Neural progenitor cell (in vitro differentiated cells): ENCODE measurements around the gene ACER3. TPM values are rescaled to one million over a fixed set of nuclear protein-coding genes. Genes with fewer than 3 reads are reported as not detected.
A peak's percentile ranks its signal among the peaks of the same experiment; 100 is the strongest.

ENCODE experiments used
- DNase-seq: peaks from one replicate; pipeline ENCODE4 v3.0.0-alpha.2; 2016; ENCODE audit warnings: low spot score
- H2AFZ ChIP-seq: fragments of 200-600 bp; sonication (generic); replicated peaks from 2 replicates; pipeline ENCODE4 v1.6.1; 2016; ENCODE audit warnings: antibody characterized with exemption
- H3F3A ChIP-seq: fragments of 200-600 bp; sonication (generic); 2 replicates; pipeline ENCODE4 v1.6.1; 2016; ENCODE audit warnings: antibody characterized with exemption, low read depth
- H3K27ac ChIP-seq: fragments of 200-600 bp; sonication (generic); 2 replicates; pipeline ENCODE4 v1.5.1; 2016; ENCODE audit warnings: mild to moderate bottlenecking
- H3K27me3 ChIP-seq: fragments of 200-600 bp; sonication (generic); 2 replicates; pipeline ENCODE4 v1.6.1; 2016; ENCODE audit warnings: mild to moderate bottlenecking, moderate library complexity
- H3K36me3 ChIP-seq: fragments of 200-600 bp; sonication (generic); 2 replicates; pipeline ENCODE4 v1.5.1; 2016
- H3K4me1 ChIP-seq: fragments of 200-600 bp; sonication (generic); 2 replicates; pipeline ENCODE4 v1.6.1; 2016; ENCODE audit warnings: mixed run types
- H3K4me2 ChIP-seq: fragments of 200-600 bp; sonication (generic); 2 replicates; pipeline ENCODE4 v1.6.1; 2016
- H3K4me3 ChIP-seq: fragments of 200-600 bp; sonication (generic); 2 replicates; pipeline ENCODE4 v1.5.1; 2016
- H3K79me2 ChIP-seq: fragments of 200-600 bp; sonication (generic); 2 replicates; pipeline ENCODE4 v1.6.1; 2016; ENCODE audit warnings: low read depth
- H3K9ac ChIP-seq: fragments of 200-600 bp; sonication (generic); 2 replicates; pipeline ENCODE4 v1.6.1; 2016
- H3K9me3 ChIP-seq: fragments of 200-600 bp; sonication (generic); 2 replicates; pipeline ENCODE4 v1.5.1; 2016; ENCODE audit warnings: low read depth
- H4K20me1 ChIP-seq: fragments of 200-600 bp; sonication (generic); 2 replicates; pipeline ENCODE4 v1.6.1; 2016; ENCODE audit warnings: low read depth
- H3K27ac Mint-ChIP-seq: 3 replicates; pipeline ENCODE4 v1.8.0; 2021; ENCODE audit warnings: mixed read lengths
- H3K27me3 Mint-ChIP-seq: 2 replicates; pipeline ENCODE4 v1.8.0; 2022; ENCODE audit warnings: low read depth, mild to moderate bottlenecking, inconsistent platforms, moderate library complexity, mixed read lengths; ENCODE audit not compliant: insufficient read depth
- H3K36me3 Mint-ChIP-seq: 3 replicates; pipeline ENCODE4 v1.8.0; 2021; ENCODE audit warnings: mixed read lengths
- H3K4me1 Mint-ChIP-seq: 3 replicates; pipeline ENCODE4 v1.8.0; 2021; ENCODE audit warnings: mixed read lengths
- H3K4me3 Mint-ChIP-seq: 3 replicates; pipeline ENCODE4 v1.8.0; 2021; ENCODE audit warnings: mild to moderate bottlenecking, moderate library complexity, mixed read lengths
- H3K9me3 Mint-ChIP-seq: 3 replicates; pipeline ENCODE4 v1.8.0; 2020; ENCODE audit warnings: mixed read lengths
- EZH2 ChIP-seq: fragments of 200-600 bp; sonication (generic); IDR thresholded peaks from 2 replicates; pipeline ENCODE4 v1.6.1; 2017; ENCODE audit warnings: antibody characterized with exemption, mild to moderate bottlenecking, moderate library complexity
- EZH2phosphoT487 ChIP-seq: fragments of 200-600 bp; sonication (generic); IDR thresholded peaks from 2 replicates; pipeline ENCODE4 v1.6.1; 2017; ENCODE audit warnings: antibody characterized with exemption
- total RNA-seq: library from RNA; depleted of rRNA; stranded (reverse); fragments of >200 nt; gene quantifications from 2 replicates; pipeline ENCODE4 v1.2.3, GENCODE V29; 2015; ENCODE audit warnings: low replicate concordance
- TF ChIP-seq, protein P1 (sequence below): fragments of 200-600 bp; sonication (generic); IDR thresholded peaks from 2 replicates; pipeline ENCODE4 v1.5.1; 2017; ENCODE audit warnings: antibody characterized with exemption, mild to moderate bottlenecking

Gene ACER3
- total RNA-seq, 1 donor from 2014 or later = 18.9 TPM

DNA sequence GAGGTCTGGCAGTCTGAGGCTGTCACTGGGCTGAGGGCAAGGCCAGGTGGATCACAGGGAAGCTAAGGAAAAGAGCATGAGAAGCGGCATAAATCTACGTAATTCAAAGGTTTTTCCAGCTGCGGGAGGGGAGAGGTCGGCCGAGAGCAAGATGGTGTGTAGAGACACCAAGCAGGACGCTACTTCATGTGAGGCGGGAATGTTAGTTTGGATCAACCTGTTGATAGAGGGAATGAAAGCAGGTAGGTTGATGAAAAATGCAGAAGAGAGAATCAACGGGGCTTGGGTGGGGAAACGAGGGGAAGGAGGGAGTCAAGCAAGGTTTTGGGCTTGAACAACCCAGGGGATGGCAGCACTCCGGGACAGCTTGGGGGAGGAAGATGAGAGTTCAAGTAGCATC is 176.3 kb downstream of the ACER3 start:
- Histone ChIP-seq H3K79me2 (no peaks in the 10 kb centered on the region), H3K4me2 (no peak overlapping the region), H4K20me1 (no peaks in the 10 kb centered on the region), H3K4me3 (no peak overlapping the region), H3K4me1 (peaks cover 6% of the 10 kb centered on the region), H3K27me3 (peaks cover 35% of the 10 kb centered on the region), H2AFZ (no peak overlapping the region), H3F3A (peaks cover 6% of the 10 kb centered on the region), H3K9me3 (no peaks in the 10 kb centered on the region), H3K9ac (no peak overlapping the region), H3K27ac (no peak overlapping the region), H3K36me3 (no peaks in the 10 kb centered on the region)
- Mint-ChIP-seq H3K4me1 (peaks cover 7% of the 10 kb centered on the region), H3K27ac (no peak overlapping the region), H3K36me3 (peaks cover 2% of the 10 kb centered on the region), H3K27me3 (peaks cover 36% of the 10 kb centered on the region), H3K4me3 (no peak overlapping the region), H3K9me3 (peaks cover 14% of the 10 kb centered on the region)
- no peak for DNase-seq
- TF ChIP-seq EZH2 (no peak), EZH2phosphoT487 (no peak)
- TF ChIP-seq, protein P1, sequence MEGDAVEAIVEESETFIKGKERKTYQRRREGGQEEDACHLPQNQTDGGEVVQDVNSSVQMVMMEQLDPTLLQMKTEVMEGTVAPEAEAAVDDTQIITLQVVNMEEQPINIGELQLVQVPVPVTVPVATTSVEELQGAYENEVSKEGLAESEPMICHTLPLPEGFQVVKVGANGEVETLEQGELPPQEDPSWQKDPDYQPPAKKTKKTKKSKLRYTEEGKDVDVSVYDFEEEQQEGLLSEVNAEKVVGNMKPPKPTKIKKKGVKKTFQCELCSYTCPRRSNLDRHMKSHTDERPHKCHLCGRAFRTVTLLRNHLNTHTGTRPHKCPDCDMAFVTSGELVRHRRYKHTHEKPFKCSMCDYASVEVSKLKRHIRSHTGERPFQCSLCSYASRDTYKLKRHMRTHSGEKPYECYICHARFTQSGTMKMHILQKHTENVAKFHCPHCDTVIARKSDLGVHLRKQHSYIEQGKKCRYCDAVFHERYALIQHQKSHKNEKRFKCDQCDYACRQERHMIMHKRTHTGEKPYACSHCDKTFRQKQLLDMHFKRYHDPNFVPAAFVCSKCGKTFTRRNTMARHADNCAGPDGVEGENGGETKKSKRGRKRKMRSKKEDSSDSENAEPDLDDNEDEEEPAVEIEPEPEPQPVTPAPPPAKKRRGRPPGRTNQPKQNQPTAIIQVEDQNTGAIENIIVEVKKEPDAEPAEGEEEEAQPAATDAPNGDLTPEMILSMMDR = no peak

DNA sequence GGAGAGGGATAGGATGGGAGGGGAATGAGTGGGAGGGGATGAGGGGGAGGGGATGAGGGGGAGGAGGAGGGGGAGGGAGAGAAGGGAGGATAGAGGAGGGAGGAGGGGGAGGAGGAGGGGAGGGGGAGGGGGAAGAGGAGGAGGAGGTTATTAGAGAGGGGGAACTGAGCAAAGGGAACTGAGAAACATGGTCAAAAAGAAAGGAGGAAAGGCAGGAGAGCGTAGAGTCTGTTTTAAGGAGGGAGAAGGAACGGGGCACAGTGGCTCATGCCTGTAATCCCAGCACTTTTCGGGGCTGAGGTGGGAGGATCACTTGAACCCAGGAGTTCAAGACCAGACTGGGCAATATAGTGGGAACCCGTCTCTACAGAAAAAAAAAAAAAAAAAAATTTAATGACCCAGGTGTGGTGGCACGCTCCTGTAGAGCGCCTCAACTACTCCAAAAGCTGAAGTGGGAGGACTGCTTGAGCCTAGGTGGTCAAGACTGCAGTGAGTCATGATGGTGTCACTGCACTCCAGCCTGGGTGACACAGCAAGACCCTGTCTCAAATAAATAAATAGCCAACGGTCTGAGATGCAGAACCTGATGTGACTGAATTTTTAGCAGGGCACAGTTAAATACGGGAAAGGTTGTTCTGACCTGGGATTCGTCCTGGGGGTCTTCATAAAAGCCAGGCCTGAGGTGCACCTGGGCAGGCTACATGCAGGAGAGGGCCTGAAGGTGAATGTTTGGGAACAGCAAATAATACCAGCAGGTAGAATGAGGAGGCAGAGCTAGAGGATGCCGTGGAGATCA is 177.5 kb downstream of the ACER3 start:
- peaks cover 6% of the 10 kb centered on the region for H3F3A ChIP-seq
- Mint-ChIP-seq H3K27ac (no peak overlapping the region), H3K36me3 (peaks cover 2% of the 10 kb centered on the region), H3K4me1 (peaks cover 7% of the 10 kb centered on the region), H3K9me3 (peaks cover 16% of the 10 kb centered on the region), H3K27me3 (peaks cover 41% of the 10 kb centered on the region), H3K4me3 (peak overlapping the region; percentile 21)
- H3K27ac ChIP-seq = no peak overlapping the region
- DNase-seq = no peak
- H3K4me2 ChIP-seq = no peak overlapping the region
- no peak overlapping the region for H2AFZ ChIP-seq
- no peak overlapping the region for H3K4me3 ChIP-seq
- H3K9ac ChIP-seq = no peak overlapping the region
- H3K4me1 ChIP-seq = peaks cover 6% of the 10 kb centered on the region
- H3K36me3 ChIP-seq = no peaks in the 10 kb centered on the region
- H3K27me3 ChIP-seq = peaks cover 35% of the 10 kb centered on the region
- no peaks in the 10 kb centered on the region for H4K20me1 ChIP-seq
- no peak for TF ChIP-seq EZH2
- TF ChIP-seq EZH2phosphoT487 = no peak
- TF ChIP-seq, protein P1 = no peak
- no peaks in the 10 kb centered on the region for H3K9me3 ChIP-seq
- H3K79me2 ChIP-seq = no peaks in the 10 kb centered on the region

DNA sequence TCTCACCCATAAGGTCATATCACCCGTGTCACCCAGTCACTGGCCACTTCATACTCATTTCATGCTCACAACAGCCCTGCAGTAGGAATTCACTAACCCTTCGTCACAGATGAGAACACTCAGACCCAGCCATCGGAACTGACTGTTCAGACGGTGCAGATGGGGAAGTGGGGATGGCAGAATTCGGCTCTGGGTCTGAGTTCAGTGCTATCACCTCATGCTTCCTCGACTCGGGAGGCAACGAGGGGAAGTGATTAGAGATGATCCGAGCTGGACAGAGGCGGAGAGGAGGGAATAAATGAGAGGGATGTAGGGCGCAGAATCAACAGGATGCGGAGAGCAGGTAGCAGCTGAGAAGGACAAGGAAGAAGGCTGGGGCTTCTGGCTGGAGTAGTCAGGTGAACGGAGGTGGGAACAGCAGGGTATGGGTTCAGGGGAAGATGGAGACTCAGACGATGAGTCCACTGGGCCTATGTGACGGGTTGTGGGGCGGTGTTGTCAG is 178.2 kb downstream of the ACER3 start:
- Histone ChIP-seq H3K4me3 (no peak overlapping the region), H3K27me3 (peaks cover 35% of the 10 kb centered on the region), H3K4me2 (no peak overlapping the region), H3K9me3 (no peaks in the 10 kb centered on the region), H3K9ac (no peak overlapping the region), H3K27ac (no peak overlapping the region), H4K20me1 (no peaks in the 10 kb centered on the region), H3K4me1 (peaks cover 3% of the 10 kb centered on the region), H3K79me2 (no peaks in the 10 kb centered on the region), H3K36me3 (no peaks in the 10 kb centered on the region), H3F3A (peaks cover 3% of the 10 kb centered on the region), H2AFZ (no peak overlapping the region)
- Mint-ChIP-seq H3K4me1 (peaks cover 7% of the 10 kb centered on the region), H3K27ac (peak overlapping the region; percentile 30), H3K27me3 (peaks cover 41% of the 10 kb centered on the region), H3K9me3 (peaks cover 16% of the 10 kb centered on the region), H3K4me3 (peak overlapping the region; percentile 21), H3K36me3 (peaks cover 2% of the 10 kb centered on the region)
- TF ChIP-seq EZH2 (no peak), EZH2phosphoT487 (no peak)
- TF ChIP-seq, protein P1 = no peak
- no peak for DNase-seq
